ENCODE results near the gene MCM5.

MCM5 gene

DNA sequence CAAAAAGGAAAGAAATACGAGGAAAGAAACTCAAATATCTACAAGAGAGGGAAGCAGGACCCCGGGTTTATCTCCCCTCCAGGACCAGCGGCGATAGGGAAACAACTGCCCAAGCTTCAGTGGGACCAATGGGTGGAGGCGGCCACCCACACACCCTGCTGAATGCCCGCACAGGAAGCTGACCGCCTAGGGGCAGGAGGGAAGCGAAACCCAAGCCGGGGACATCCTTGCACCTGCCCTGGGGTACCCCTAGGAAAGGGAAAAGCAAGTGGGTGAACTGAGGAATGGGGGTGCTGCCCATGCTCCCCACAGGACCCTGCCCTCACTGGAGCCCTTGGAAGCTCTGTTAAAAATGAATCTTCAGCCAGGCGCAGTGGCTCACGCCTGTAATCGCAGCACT, 46.6 kb upstream of the MCM5 start:
- Histone ChIP-seq H3K4me3 (ENCODE audit: low read length in 2 of 2) (no peak overlapping the region), H2BK120ac (ENCODE audit: low read depth, low read length) (no peak overlapping the region), H3K4ac (ENCODE audit: low read length) (no peak overlapping the region), H3K27me3 (ENCODE audit: control insufficient read depth in 3 of 3, insufficient read depth in 3 of 3, low read depth in 1 of 3, low read length in 3 of 3) (peaks cover 0 to 5% (median 0%) of the 10 kb centered on the region in 3 experiments), H2BK12ac (ENCODE audit: low read length) (no peak overlapping the region), H4K91ac (ENCODE audit: low read depth, low read length, poor library complexity) (no peak overlapping the region), H2AFZ (ENCODE audit: low read length) (no peak overlapping the region), H3K27ac (replicated peaks; ENCODE audit: low read length) (no peak overlapping the region), H3K79me1 (ENCODE audit: low read depth, low read length) (no peaks in the 10 kb centered on the region), H3K23ac (ENCODE audit: low read depth, low read length, poor library complexity) (no peak overlapping the region), H3K4me2 (ENCODE audit: insufficient read depth, low read length, poor library complexity, severe bottlenecking) (no peak overlapping the region), H4K8ac (ENCODE audit: low read depth, low read length) (no peak overlapping the region), H3K9me3 (replicated peaks in 1 of 2; ENCODE audit: control insufficient read depth in 2 of 2, insufficient read depth in 1 of 2, low read depth in 1 of 2, low read length in 2 of 2) (no peaks in the 10 kb centered on the region), H2BK15ac (ENCODE audit: low read length) (no peak overlapping the region), H3K18ac (ENCODE audit: low read length) (peak overlapping the region; percentile 5), H3K36me3 (replicated peaks in 1 of 2; ENCODE audit: control insufficient read depth in 2 of 2, insufficient read depth in 2 of 2, low read length in 2 of 2) (no peaks in the 10 kb centered on the region), H3K4me1 (ENCODE audit: control insufficient read depth in 2 of 2, insufficient read depth in 1 of 2, low read depth in 1 of 2, low read length in 2 of 2) (peaks cover 8 to 10% of the 10 kb centered on the region in 2 donors), H2BK5ac (ENCODE audit: low read length) (no peak overlapping the region), H2AK5ac (ENCODE audit: low read depth, low read length) (no peak overlapping the region), H3K9ac (ENCODE audit: low read depth, low read length, poor library complexity) (no peak overlapping the region), H3K14ac (ENCODE audit: low read length) (no peak overlapping the region)
- no peak for DNase-seq (ENCODE audit: low spot score)
- WGBS, 2 donors (ENCODE audit: extremely low coverage in 2 of 2, insufficient read length in 2 of 2, insufficient replicate concordance in 1 of 2), result no CpG with 5 or more reads among the region's 12 CpGs

DNA sequence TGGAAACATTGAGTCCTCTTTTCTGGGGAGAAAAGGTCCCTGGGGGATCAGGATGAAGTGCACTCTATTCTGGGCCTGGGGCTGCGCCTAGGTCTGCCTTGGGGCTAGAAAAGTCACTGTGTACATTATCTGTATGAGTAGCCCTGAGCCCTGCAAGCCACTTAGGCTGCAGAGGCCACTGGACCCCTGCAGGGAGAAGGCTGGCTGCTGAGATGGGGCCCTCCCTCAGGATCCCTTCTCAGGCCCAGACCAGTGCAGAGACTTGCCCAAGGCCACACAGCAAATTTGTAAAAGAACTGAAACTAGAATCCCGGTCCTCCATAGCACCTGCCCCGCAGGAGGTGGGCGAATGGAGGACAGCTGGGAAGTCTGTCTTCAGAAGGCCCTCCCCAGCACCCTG, 45.9 kb upstream of the MCM5 start:
- Histone ChIP-seq H4K91ac (ENCODE audit: low read depth, low read length, poor library complexity) (no peak overlapping the region), H3K4me2 (ENCODE audit: insufficient read depth, low read length, poor library complexity, severe bottlenecking) (no peak overlapping the region), H3K36me3 (replicated peaks in 1 of 2; ENCODE audit: control insufficient read depth in 2 of 2, insufficient read depth in 2 of 2, low read length in 2 of 2) (no peaks in the 10 kb centered on the region), H4K8ac (ENCODE audit: low read depth, low read length) (no peak overlapping the region), H3K4me3 (ENCODE audit: low read length in 2 of 2) (no peak overlapping the region), H3K18ac (ENCODE audit: low read length) (no peak overlapping the region), H3K79me1 (ENCODE audit: low read depth, low read length) (no peaks in the 10 kb centered on the region), H2AFZ (ENCODE audit: low read length) (no peak overlapping the region), H2BK12ac (ENCODE audit: low read length) (no peak overlapping the region), H3K9me3 (replicated peaks in 1 of 2; ENCODE audit: control insufficient read depth in 2 of 2, insufficient read depth in 1 of 2, low read depth in 1 of 2, low read length in 2 of 2) (no peaks in the 10 kb centered on the region), H3K27ac (replicated peaks; ENCODE audit: low read length) (no peak overlapping the region), H3K27me3 (ENCODE audit: control insufficient read depth in 3 of 3, insufficient read depth in 3 of 3, low read depth in 1 of 3, low read length in 3 of 3) (peaks cover 0 to 5% (median 0%) of the 10 kb centered on the region in 3 experiments), H2BK120ac (ENCODE audit: low read depth, low read length) (no peak overlapping the region), H3K23ac (ENCODE audit: low read depth, low read length, poor library complexity) (no peak overlapping the region), H2BK15ac (ENCODE audit: low read length) (no peak overlapping the region), H2AK5ac (ENCODE audit: low read depth, low read length) (peak overlapping the region; percentile 92), H3K9ac (ENCODE audit: low read depth, low read length, poor library complexity) (no peak overlapping the region), H2BK5ac (ENCODE audit: low read length) (no peak overlapping the region), H3K4me1 (ENCODE audit: control insufficient read depth in 2 of 2, insufficient read depth in 1 of 2, low read depth in 1 of 2, low read length in 2 of 2) (peaks cover 8 to 10% of the 10 kb centered on the region in 2 donors), H3K4ac (ENCODE audit: low read length) (no peak overlapping the region), H3K14ac (ENCODE audit: low read length) (no peak overlapping the region)
- WGBS, 2 donors (ENCODE audit: extremely low coverage in 2 of 2, insufficient read length in 2 of 2, insufficient replicate concordance in 1 of 2), result no CpG with 5 or more reads among the region's 4 CpGs
- DNase-seq (ENCODE audit: low spot score), result no peak

- Histone ChIP-seq H4K91ac (ENCODE audit: low read depth, low read length, poor library complexity) (no peak overlapping the region), H2BK120ac (ENCODE audit: low read depth, low read length) (no peak overlapping the region), H3K27ac (replicated peaks; ENCODE audit: low read length) (no peak overlapping the region), H2BK15ac (ENCODE audit: low read length) (no peak overlapping the region), H2AFZ (ENCODE audit: low read length) (no peak overlapping the region), H3K4me3 (ENCODE audit: low read length in 2 of 2) (no peak overlapping the region), H3K27me3 (ENCODE audit: control insufficient read depth in 3 of 3, insufficient read depth in 3 of 3, low read depth in 1 of 3, low read length in 3 of 3) (no peaks in the 10 kb centered on the region), H3K9me3 (replicated peaks in 1 of 2; ENCODE audit: control insufficient read depth in 2 of 2, insufficient read depth in 1 of 2, low read depth in 1 of 2, low read length in 2 of 2) (no peaks in the 10 kb centered on the region), H2AK5ac (ENCODE audit: low read depth, low read length) (peak overlapping the region; percentile 83), H3K14ac (ENCODE audit: low read length) (no peak overlapping the region), H2BK5ac (ENCODE audit: low read length) (no peak overlapping the region), H2BK12ac (ENCODE audit: low read length) (no peak overlapping the region), H3K4ac (ENCODE audit: low read length) (no peak overlapping the region), H3K18ac (ENCODE audit: low read length) (no peak overlapping the region), H3K23ac (ENCODE audit: low read depth, low read length, poor library complexity) (no peak overlapping the region), H4K8ac (ENCODE audit: low read depth, low read length) (no peak overlapping the region), H3K9ac (ENCODE audit: low read depth, low read length, poor library complexity) (no peak overlapping the region), H3K36me3 (replicated peaks in 1 of 2; ENCODE audit: control insufficient read depth in 2 of 2, insufficient read depth in 2 of 2, low read length in 2 of 2) (no peaks in the 10 kb centered on the region), H3K79me1 (ENCODE audit: low read depth, low read length) (no peaks in the 10 kb centered on the region), H3K4me1 (ENCODE audit: control insufficient read depth in 2 of 2, insufficient read depth in 1 of 2, low read depth in 1 of 2, low read length in 2 of 2) (no peaks in the 10 kb centered on the region), H3K4me2 (ENCODE audit: insufficient read depth, low read length, poor library complexity, severe bottlenecking) (no peak overlapping the region)
- WGBS, 2 donors (ENCODE audit: extremely low coverage in 2 of 2, insufficient read length in 2 of 2, insufficient replicate concordance in 1 of 2), result no CpG with 5 or more reads among the region's 6 CpGs
- no peak for DNase-seq (ENCODE audit: low spot score)
Measured at GRCh38 chr22:35357883-35358621, 41.9 kb upstream of the MCM5 start.

GRCh38 chr22:35359380-35360065, 40.4 kb upstream of the MCM5 start:
- no peak overlapping the region for H3K9ac ChIP-seq (ENCODE audit: low read depth, low read length, poor library complexity)
- no peaks in the 10 kb centered on the region for H3K27me3 ChIP-seq (ENCODE audit: control insufficient read depth in 3 of 3, insufficient read depth in 3 of 3, low read depth in 1 of 3, low read length in 3 of 3)
- H2AK5ac ChIP-seq (ENCODE audit: low read depth, low read length), result no peak overlapping the region
- DNase-seq (ENCODE audit: low spot score), result no peak
- no peak overlapping the region for H4K91ac ChIP-seq (ENCODE audit: low read depth, low read length, poor library complexity)
- H2BK120ac ChIP-seq (ENCODE audit: low read depth, low read length), result no peak overlapping the region
- no peaks in the 10 kb centered on the region for H3K36me3 ChIP-seq (replicated peaks in 1 of 2; ENCODE audit: control insufficient read depth in 2 of 2, insufficient read depth in 2 of 2, low read length in 2 of 2)
- H3K79me1 ChIP-seq (ENCODE audit: low read depth, low read length), result no peaks in the 10 kb centered on the region
- no peak overlapping the region for H4K8ac ChIP-seq (ENCODE audit: low read depth, low read length)
- H3K23ac ChIP-seq (ENCODE audit: low read depth, low read length, poor library complexity), result no peak overlapping the region
- no peak overlapping the region for H3K27ac ChIP-seq (replicated peaks; ENCODE audit: low read length)
- H3K4me1 ChIP-seq (ENCODE audit: control insufficient read depth in 2 of 2, insufficient read depth in 1 of 2, low read depth in 1 of 2, low read length in 2 of 2), result no peaks in the 10 kb centered on the region
- H2BK15ac ChIP-seq (ENCODE audit: low read length), result no peak overlapping the region
- H3K14ac ChIP-seq (ENCODE audit: low read length), result no peak overlapping the region
- no peak overlapping the region for H3K4me2 ChIP-seq (ENCODE audit: insufficient read depth, low read length, poor library complexity, severe bottlenecking)
- no peak overlapping the region for H2BK12ac ChIP-seq (ENCODE audit: low read length)
- H3K4ac ChIP-seq (ENCODE audit: low read length), result no peak overlapping the region
- no peak overlapping the region for H2BK5ac ChIP-seq (ENCODE audit: low read length)
- WGBS, 2 donors (ENCODE audit: extremely low coverage in 2 of 2, insufficient read length in 2 of 2, insufficient replicate concordance in 1 of 2), result no CpG with 5 or more reads among the region's 9 CpGs
- no peak overlapping the region for H3K4me3 ChIP-seq (ENCODE audit: low read length in 2 of 2)
- no peak overlapping the region for H2AFZ ChIP-seq (ENCODE audit: low read length)
- H3K18ac ChIP-seq (ENCODE audit: low read length), result peak overlapping the region; percentile 19
- no peaks in the 10 kb centered on the region for H3K9me3 ChIP-seq (replicated peaks in 1 of 2; ENCODE audit: control insufficient read depth in 2 of 2, insufficient read depth in 1 of 2, low read depth in 1 of 2, low read length in 2 of 2)
